K562 (cell line): ENCODE results near the gene SCUBE2.

Experiments used
- RAD51 ChIP-seq: fragments of 450-650 bp; IDR thresholded peaks from 2 replicates; pipeline ENCODE4 v1.7.1; 2016; ENCODE audit warnings: low read depth, mild to moderate bottlenecking, borderline replicate concordance
- TAF1 ChIP-seq: IDR thresholded peaks from 2 replicates; pipeline ENCODE4 v1.6.1; 2011; ENCODE audit warnings: mild to moderate bottlenecking, low read length, moderate library complexity; ENCODE audit not compliant: insufficient read depth, control insufficient read depth, severe bottlenecking; ENCODE audit errors: extremely low read depth

DNA sequence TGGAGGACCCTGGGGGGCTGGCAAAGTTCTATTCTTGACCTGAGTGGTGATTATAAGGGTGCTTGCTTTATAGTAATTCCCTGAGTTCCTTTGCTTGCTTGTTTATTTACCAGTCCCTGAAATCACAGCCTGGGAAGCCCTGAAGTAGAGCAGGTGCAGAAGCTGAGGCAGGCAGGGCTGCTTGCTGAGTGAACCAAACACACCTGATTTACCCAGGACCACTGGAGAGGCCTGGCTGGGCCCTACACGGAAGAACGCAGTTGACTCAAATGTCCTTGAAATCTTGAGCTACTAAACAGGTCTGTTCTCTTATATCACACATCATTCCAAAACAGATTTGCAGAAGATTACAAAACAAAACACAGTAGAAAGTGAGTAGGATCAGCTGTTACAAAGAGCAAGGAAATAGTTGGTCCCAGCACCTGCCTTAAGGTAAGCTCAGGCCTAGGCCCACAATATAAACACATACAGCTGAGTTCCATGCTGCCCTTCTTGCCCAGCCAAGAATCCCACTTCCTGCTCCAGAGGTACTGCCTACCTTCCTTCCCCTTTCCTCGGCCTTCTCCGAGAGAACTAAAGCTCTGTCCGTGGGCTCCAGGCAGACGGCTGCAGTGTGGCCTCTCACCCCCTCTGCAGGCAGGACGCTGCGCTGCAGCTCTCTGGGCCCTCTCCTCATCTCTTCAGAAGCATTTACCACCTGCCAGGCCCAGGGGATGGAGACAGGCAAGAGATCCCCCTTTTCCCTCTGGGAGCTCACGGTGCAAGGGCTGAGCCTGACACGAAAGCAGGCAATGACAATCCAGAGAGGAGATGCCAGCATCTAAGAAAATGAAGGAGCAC lies 46.1 kb upstream of the SCUBE2 start:
- TF ChIP-seq RAD51 (no peak), TAF1 (no peak)
